ENCODE measurements around the gene GGT1.
"Not testable (repeated sequence)": the region's sequence is repeated elsewhere in the genome, so short reads cannot be mapped to it uniquely, and the experiment has no call there.

GGT1 gene

DNA sequence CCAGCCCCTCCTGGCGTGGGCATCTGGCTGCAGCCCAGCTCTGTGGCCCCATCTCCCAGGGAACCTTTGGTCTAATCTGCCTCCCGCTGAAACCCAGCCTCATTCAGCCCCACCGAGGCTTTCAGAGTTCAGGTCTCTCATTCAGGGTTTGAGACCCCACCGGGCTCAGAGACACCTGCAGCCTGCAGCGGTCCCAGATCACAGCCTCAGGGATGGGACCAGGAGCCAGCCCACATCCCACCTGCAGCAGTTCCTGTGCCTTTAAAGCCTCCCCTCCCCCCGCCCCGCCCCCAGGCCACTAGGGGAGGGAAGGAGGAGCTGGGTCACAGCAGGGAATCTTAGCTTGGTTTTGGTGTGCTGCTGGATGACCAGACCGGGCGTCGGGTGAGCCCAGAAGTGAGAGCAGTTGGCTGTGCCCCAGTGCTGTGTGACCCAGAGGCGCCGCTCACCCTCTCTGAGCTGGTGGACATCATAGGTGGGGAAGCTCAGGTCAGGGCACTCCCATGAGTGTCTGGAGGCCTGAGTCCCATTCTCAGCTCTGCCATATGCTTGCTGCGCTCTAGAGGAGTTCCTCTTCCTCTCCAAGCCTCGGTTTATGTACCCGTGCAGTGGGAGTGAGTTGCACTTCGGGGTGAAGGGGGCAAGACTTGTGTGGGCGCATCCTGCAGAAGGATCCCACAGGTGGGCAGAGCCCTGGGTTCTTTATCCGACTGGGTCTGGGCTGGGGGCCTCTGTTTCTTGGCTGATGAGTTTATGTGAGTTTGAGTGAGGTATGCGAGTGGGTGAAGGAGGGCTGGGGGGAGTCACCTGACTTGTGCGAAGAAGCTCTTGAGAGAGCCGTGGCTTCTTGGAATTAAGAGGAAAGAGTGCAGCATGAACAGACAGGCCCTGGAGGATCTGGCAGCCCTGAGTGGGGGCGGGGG, at the start of gene GGT1:
Gene GGT1, plus strand, starts transcription at position 347 of the 923 bp plus-strand sequence. CDS start 7,889 bp downstream, outside the sequence.
- in situ Hi-C loops (cut with MboI; ENCODE audit: low pct_unique_long_range_greater_than_20kb, low sequenced_read_pairs, unreplicated experiment); DNase-seq (ENCODE audit: low spot score): not testable (repeated sequence)

DNA sequence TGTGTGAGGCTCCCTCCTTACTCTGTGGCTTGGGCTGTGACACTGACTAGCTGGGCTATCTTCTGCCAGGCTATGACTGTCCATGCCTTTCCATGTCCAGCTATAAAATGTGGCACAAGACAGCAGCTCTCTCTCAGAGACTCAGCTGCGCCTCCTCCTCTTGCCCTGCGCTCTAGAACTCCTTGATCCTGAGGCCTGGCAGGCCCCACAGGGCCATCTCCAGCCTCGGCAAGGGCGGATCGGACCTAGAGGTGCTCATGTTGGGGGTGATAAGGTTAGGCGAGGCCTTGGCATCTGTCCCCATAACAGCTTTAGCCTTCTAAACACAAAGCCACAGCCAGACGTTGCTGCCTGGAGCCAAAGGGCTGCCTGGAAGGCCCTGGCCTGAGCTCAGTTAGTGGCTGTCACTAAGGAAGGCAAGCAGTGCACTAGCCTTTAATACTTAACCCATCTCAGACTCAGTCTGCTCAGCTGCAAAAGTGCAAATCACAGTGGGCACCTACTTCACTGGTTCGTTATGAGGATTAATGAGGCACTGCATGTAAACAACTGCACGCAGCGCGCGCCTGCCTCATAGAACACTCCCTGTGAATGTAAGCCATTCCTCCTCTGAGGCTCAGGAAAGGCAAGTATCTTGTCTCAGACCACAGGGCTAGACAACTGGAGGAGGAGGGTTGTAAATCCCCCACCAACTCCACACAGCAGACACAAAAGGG, 49.2 kb upstream of the GGT1 start:
- TF ChIP-seq, protein P1, sequence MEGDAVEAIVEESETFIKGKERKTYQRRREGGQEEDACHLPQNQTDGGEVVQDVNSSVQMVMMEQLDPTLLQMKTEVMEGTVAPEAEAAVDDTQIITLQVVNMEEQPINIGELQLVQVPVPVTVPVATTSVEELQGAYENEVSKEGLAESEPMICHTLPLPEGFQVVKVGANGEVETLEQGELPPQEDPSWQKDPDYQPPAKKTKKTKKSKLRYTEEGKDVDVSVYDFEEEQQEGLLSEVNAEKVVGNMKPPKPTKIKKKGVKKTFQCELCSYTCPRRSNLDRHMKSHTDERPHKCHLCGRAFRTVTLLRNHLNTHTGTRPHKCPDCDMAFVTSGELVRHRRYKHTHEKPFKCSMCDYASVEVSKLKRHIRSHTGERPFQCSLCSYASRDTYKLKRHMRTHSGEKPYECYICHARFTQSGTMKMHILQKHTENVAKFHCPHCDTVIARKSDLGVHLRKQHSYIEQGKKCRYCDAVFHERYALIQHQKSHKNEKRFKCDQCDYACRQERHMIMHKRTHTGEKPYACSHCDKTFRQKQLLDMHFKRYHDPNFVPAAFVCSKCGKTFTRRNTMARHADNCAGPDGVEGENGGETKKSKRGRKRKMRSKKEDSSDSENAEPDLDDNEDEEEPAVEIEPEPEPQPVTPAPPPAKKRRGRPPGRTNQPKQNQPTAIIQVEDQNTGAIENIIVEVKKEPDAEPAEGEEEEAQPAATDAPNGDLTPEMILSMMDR (IDR thresholded peaks at IDR 0.05; ENCODE audit: extremely low read depth, insufficient read depth, missing control alignments), result no peak
- DNase-seq (ENCODE audit: low spot score), result no peak

DNA sequence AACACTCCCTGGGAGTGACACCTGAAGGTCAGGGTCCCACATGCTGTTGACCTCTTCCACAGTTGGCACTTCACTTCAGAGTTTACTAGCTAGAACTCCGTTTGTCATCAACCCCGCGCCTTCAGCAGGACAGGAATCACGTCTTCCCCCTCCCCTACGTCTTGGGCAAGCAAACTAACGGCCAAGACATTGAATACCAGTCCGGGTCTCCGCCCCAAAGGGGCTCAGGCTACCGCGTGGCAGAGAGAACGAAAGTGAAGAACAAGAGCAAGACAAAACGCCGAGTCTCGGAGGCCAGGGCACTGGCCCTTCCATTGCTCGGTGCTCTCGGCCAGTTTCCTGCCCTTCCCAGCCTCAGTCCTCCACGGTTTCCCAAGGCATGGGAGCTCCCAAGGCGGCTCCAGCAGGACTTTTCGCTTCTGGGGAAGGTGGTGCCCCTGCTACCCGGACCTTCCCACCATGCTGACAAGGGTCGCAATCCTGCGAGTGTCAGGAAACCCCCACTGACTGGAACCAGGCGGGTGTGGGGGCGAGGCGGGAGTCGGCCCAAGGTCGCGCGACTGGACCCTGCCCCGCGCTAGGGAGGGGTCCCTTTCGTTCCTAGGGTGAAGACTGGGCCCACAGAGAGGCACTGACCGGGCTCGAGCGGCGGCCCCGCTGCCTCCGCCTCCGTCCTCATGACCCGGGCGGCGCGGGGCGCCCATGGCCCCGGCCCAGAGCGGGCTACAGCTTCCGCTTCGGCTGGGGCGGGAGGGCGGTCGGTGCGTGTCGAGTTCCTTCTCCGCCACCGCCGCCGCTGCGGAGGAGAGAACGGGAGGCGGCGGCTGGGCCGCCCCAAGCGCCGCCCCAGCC, 48.5 kb upstream of the GGT1 start, which contains the start of gene GUCD1:
Gene GUCD1, minus strand, starts transcription at position 826 of the 852 bp plus-strand sequence. Its CDS starts 147 bp downstream, at position 679.
- DNase-seq (ENCODE audit: low spot score), result peak; percentile 53
- in situ Hi-C loops (cut with MboI; ENCODE audit: low pct_unique_long_range_greater_than_20kb, low sequenced_read_pairs, unreplicated experiment), result no loop called here

More for the DNA sequence above, 49.2 kb upstream of the GGT1 start:
- in situ Hi-C loops (cut with MboI; ENCODE audit: low pct_unique_long_range_greater_than_20kb, low sequenced_read_pairs, unreplicated experiment), result no loop called here

DNA sequence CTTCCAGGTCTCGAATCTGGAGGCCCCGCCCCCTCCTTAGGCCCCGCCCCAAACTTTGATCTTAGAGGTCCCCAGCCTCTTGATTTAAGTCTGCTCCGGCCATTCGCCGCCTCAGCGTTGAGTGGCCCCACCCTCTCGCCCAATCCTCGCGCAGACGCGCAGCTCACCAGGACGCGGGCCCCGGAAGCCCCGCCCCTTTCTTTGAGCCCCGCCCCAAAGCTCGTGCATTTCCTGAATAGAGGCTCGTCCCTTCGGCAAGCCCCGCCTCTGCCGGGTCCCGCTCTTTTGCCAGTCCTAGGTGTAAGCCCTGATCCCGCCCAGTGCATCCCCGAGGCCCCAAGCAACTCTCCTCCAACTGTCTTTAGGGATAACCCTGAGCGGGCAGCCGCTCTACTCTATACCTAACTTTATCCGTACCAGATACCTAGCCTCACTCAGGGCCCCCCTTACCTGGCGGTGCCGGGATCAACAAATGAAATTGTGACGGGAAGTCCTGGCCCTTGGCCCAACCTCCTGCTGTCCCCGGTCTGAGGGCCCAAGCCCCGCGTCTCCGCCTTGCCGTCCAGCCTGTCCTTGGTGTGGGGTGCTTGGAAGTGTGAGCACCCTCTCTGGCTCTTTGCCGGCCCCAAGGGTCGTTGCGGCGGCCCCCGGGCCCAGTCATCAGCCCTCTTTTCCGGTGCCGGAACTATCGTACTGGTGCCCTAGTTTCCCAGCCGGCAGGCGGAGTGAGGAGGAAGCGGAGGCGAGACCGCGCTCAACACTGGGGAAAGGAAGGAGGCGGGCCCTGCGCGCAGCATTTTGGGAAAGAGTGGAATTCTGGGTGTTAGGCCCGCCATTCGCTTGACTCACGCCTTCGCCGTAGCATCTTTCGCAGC, 47.6 kb upstream of the GGT1 start, which contains the start of gene SNRPD3:
Gene SNRPD3, plus strand, starts transcription at position 835 of the 875 bp plus-strand sequence. CDS start 1,676 bp downstream, outside the sequence.
- peak; percentile 99 for DNase-seq (ENCODE audit: low spot score)

More for the DNA sequence above, 48.5 kb upstream of the GGT1 start, which contains the start of gene GUCD1:
- TF ChIP-seq, protein P1 (IDR thresholded peaks at IDR 0.05; ENCODE audit: extremely low read depth, insufficient read depth, missing control alignments), result no peak

DNA sequence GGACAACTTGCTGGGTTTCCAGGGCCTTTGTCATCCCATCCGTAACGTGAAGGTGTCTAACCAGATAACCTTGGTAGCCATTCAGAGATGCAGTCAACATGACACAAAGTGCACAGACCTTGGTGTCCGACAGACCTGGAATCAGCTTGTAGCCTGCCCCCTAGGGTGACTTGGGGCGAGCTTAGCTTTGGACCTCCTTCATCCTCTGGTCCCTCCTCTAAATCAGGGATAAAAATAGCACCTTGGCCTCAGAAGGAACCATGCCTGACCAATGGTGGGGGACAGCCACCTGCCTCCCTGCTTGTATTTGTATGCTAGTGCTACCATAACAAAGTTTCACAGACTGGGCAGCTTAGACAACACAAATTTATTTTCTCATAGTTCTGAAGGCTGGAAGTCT, 43.5 kb upstream of the GGT1 start:
- TF ChIP-seq, protein P1 (IDR thresholded peaks at IDR 0.05; ENCODE audit: extremely low read depth, insufficient read depth, missing control alignments), result no peak
- in situ Hi-C loops (cut with MboI; ENCODE audit: low pct_unique_long_range_greater_than_20kb, low sequenced_read_pairs, unreplicated experiment), result no loop called here
- DNase-seq (ENCODE audit: low spot score), result no peak

More for the DNA sequence above, 47.6 kb upstream of the GGT1 start, which contains the start of gene SNRPD3:
- in situ Hi-C loops (cut with MboI; ENCODE audit: low pct_unique_long_range_greater_than_20kb, low sequenced_read_pairs, unreplicated experiment), result no loop called here
- TF ChIP-seq, protein P1 (IDR thresholded peaks at IDR 0.05; ENCODE audit: extremely low read depth, insufficient read depth, missing control alignments), result no peak

DNA sequence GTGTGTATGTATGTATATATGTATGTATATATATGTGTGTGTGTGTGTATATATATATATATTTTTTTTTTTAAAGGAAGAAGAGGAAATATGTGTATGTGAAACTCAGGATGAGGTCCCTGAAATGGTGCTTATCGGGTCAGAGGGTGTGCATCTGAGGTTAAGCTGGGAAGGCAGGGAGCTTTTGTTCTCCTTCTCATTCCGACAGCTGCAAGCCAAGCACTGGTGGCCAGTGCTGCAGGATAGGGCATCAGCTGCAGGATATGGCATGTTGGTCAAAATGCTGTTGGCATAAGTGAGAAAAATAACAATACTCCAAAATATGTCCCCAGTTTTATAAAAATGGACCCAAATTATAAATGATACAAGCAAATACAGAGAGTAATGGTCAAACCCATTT, 39.7 kb upstream of the GGT1 start:
- DNase-seq (ENCODE audit: low spot score), result no peak
- TF ChIP-seq, protein P1 (IDR thresholded peaks at IDR 0.05; ENCODE audit: extremely low read depth, insufficient read depth, missing control alignments), result no peak
- in situ Hi-C loops (cut with MboI; ENCODE audit: low pct_unique_long_range_greater_than_20kb, low sequenced_read_pairs, unreplicated experiment), result no loop called here

Data from GM13977 (cell line).